ENCODE data around the gene RBPJL.

DNA sequence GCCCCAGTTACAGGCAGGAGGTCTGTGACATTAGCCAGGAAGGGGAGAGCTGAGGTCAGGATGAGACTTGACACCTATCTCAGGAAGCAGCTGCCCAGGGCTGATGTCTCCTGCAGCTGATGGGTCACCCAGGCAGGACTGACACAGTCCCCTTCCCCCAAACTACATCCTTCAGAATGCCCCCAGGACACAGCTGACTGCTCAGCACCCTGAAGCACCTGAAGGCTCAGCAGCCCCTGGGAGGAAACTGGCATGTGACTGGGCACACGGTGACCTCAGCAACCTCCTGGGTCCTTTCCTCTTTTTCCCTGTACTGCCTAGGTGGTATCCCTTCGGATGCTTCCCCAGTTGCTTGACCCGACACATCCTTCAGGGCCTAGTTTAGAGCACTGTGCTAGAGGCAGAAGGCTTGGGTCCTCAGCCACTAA lies 39.7 kb downstream of the RBPJL start:
- TF ChIP-seq, protein P1, sequence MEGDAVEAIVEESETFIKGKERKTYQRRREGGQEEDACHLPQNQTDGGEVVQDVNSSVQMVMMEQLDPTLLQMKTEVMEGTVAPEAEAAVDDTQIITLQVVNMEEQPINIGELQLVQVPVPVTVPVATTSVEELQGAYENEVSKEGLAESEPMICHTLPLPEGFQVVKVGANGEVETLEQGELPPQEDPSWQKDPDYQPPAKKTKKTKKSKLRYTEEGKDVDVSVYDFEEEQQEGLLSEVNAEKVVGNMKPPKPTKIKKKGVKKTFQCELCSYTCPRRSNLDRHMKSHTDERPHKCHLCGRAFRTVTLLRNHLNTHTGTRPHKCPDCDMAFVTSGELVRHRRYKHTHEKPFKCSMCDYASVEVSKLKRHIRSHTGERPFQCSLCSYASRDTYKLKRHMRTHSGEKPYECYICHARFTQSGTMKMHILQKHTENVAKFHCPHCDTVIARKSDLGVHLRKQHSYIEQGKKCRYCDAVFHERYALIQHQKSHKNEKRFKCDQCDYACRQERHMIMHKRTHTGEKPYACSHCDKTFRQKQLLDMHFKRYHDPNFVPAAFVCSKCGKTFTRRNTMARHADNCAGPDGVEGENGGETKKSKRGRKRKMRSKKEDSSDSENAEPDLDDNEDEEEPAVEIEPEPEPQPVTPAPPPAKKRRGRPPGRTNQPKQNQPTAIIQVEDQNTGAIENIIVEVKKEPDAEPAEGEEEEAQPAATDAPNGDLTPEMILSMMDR (IDR thresholded peaks at IDR 0.05; ENCODE audit: insufficient read depth, low read length, poor library complexity, severe bottlenecking) = no peak
- TF ChIP-seq EZH2phosphoT487 (conservative IDR thresholded peaks at IDR 0.05; ENCODE audit: low read length) = no peak
